IMR-90 (cell line): ENCODE data around the gene RNF180.

Experiments used
- BHLHE40 ChIP-seq: fragments of 150-350 bp; IDR thresholded peaks from 2 replicates; pipeline ENCODE4 v1.6.1; 2016; ENCODE audit warnings: mild to moderate bottlenecking, low read depth, low read length
- CEBPB ChIP-seq: IDR thresholded peaks from 2 replicates; pipeline ENCODE4 v1.6.1; 2012; ENCODE audit warnings: low read depth, low read length, improper control_type of control experiment
- CHD1 ChIP-seq: IDR thresholded peaks from 2 replicates; pipeline ENCODE4 v1.6.1; 2012; ENCODE audit warnings: low read depth, low read length, improper control_type of control experiment
- CTCF ChIP-seq: conservative IDR thresholded peaks from 2 replicates; pipeline ENCODE4 v1.5.1; 2012; ENCODE audit warnings: mild to moderate bottlenecking, low read depth, low read length, improper control_type of control experiment
- ELK1 ChIP-seq: fragments of 150-350 bp; IDR thresholded peaks from 2 replicates; pipeline ENCODE4 v1.6.1; 2016; ENCODE audit warnings: low read depth, mild to moderate bottlenecking, low read length, moderate library complexity, borderline replicate concordance
- FOS ChIP-seq: fragments of 150-350 bp; IDR thresholded peaks from 2 replicates; pipeline ENCODE4 v1.6.1; 2016; ENCODE audit warnings: low read depth, low read length
- MAFK ChIP-seq: IDR thresholded peaks from 2 replicates; pipeline ENCODE4 v1.6.1; 2012; ENCODE audit warnings: low read depth, low read length, improper control_type of control experiment
- MAZ ChIP-seq: IDR thresholded peaks from 2 replicates; pipeline ENCODE4 v1.6.1; 2012; ENCODE audit warnings: low read depth, mild to moderate bottlenecking, low read length, improper control_type of control experiment, moderate library complexity, borderline replicate concordance
- MXI1 ChIP-seq: IDR thresholded peaks from 2 replicates; pipeline ENCODE4 v1.6.1; 2012; ENCODE audit warnings: low read depth, mild to moderate bottlenecking, low read length, moderate library complexity, borderline replicate concordance
- POLR2A ChIP-seq: IDR thresholded peaks from 2 replicates; pipeline ENCODE4 v1.6.1; 2012; ENCODE audit warnings: mild to moderate bottlenecking, low read depth, low read length
- RAD21 ChIP-seq: IDR thresholded peaks from 2 replicates; pipeline ENCODE4 v1.6.1; 2012; ENCODE audit warnings: low read length, improper control_type of control experiment
- RFX5 ChIP-seq: IDR thresholded peaks from 2 replicates; pipeline ENCODE4 v1.8.0; 2012; ENCODE audit warnings: low read depth, mild to moderate bottlenecking, low read length, moderate library complexity
- SMC3 ChIP-seq: fragments of 150-350 bp; IDR thresholded peaks from 2 replicates; pipeline ENCODE4 v1.6.1; 2016; ENCODE audit warnings: low read depth, mild to moderate bottlenecking, antibody characterized with exemption, low read length, moderate library complexity
- USF2 ChIP-seq: fragments of 150-350 bp; IDR thresholded peaks from 2 replicates; pipeline ENCODE4 v1.6.1; 2017; ENCODE audit warnings: mild to moderate bottlenecking, antibody characterized with exemption, low read length, low read depth

GRCh38 chr5:64176301-64176700, 10.7 kb downstream of the RNF180 start:
- no peak for TF ChIP-seq POLR2A
- no peak for TF ChIP-seq CTCF
- no peak for TF ChIP-seq MXI1
- TF ChIP-seq BHLHE40, result no peak
- no peak for TF ChIP-seq RAD21
- TF ChIP-seq CEBPB, result no peak
- TF ChIP-seq CHD1, result no peak
- TF ChIP-seq MAFK, result no peak
- no peak for TF ChIP-seq MAZ
- TF ChIP-seq SMC3, result no peak
- TF ChIP-seq RFX5, result no peak
- no peak for TF ChIP-seq USF2
- no peak for TF ChIP-seq FOS
- no peak for TF ChIP-seq ELK1
